CD4-positive, alpha-beta T cell (primary cell): Measurements from ENCODE around the gene CDC7. TPM values are rescaled to one million over a fixed set of nuclear protein-coding genes. Genes with fewer than 3 reads are reported as not detected.

ENCODE experiments used
- ATAC-seq: fragments of 200-7000 bp; cut with Tn5 transposase; one replicate; pipeline ENCODE4 v1.10.0; 2022; ENCODE audit warnings: mild to moderate bottlenecking; ENCODE audit not compliant: poor library complexity
- CTCF ChIA-PET: fragments of 350-600 bp; sonication (Branson Sonifier 250); formaldehyde crosslinking; loops from one replicate; lab custom pipeline; 2021; ENCODE audit warnings: antibody characterized with exemption, inconsistent platforms; lab: Charles Lee
- POLR2A ChIA-PET: fragments of 350-600 bp; sonication (Branson Sonifier 250); formaldehyde crosslinking; loops from one replicate; lab custom pipeline; 2021; ENCODE audit warnings: antibody characterized with exemption, inconsistent platforms; lab: Charles Lee
- DNase-seq, 14 experiments: peaks; one replicate each; pipeline ENCODE4 v3.0.0-alpha.2; 2013 to 2020; ENCODE audit warnings: mixed read lengths in 2 of 14
- H3K27ac ChIP-seq, 2 donors: one replicate each; pipeline versions ENCODE4 v1.5.1 to v1.7.0; 2013; ENCODE audit warnings: low read length in 2 of 2, low read depth in 1 of 2, mild to moderate bottlenecking in 1 of 2
- H3K27me3 ChIP-seq, 2 experiments: 1 replicate in 1 of 2; 2 replicates in 1 of 2; pipeline versions ENCODE4 v1.6.1 to v1.7.0; 2013; ENCODE audit warnings: low read length in 2 of 2, control low read depth in 1 of 2, mild to moderate bottlenecking in 1 of 2, moderate library complexity in 1 of 2; ENCODE audit not compliant: insufficient read depth in 2 of 2, control insufficient read depth in 1 of 2
- H3K36me3 ChIP-seq: one replicate; pipeline ENCODE4 v1.6.1; 2013; ENCODE audit warnings: low read length, control low read depth; ENCODE audit not compliant: insufficient read depth
- H3K4me1 ChIP-seq: one replicate; pipeline ENCODE4 v1.6.1; 2013; ENCODE audit warnings: low read length, control low read depth; ENCODE audit not compliant: insufficient read depth
- H3K4me3 ChIP-seq: one replicate; pipeline ENCODE4 v1.5.1; 2013; ENCODE audit warnings: mild to moderate bottlenecking, low read length, moderate library complexity
- H3K9me3 ChIP-seq, 2 experiments: 1 replicate in 1 of 2; 2 replicates in 1 of 2; pipeline versions ENCODE4 v1.6.1 to v1.7.0; 2013; ENCODE audit warnings: low read length in 2 of 2, mild to moderate bottlenecking in 2 of 2, control low read depth in 1 of 2, moderate library complexity in 1 of 2; ENCODE audit not compliant: control insufficient read depth in 1 of 2, insufficient read depth in 1 of 2
- H3K27ac Mint-ChIP-seq: one replicate; pipeline ENCODE4 v1.8.0; 2020; ENCODE audit warnings: mixed read lengths
- H3K27me3 Mint-ChIP-seq: one replicate; pipeline ENCODE4 v1.8.0; 2021; ENCODE audit warnings: mixed read lengths
- H3K36me3 Mint-ChIP-seq: one replicate; pipeline ENCODE4 v1.8.0; 2021; ENCODE audit warnings: low read depth, mixed read lengths
- H3K4me1 Mint-ChIP-seq: one replicate; pipeline ENCODE4 v1.8.0; 2021; ENCODE audit warnings: low read depth, mixed read lengths
- H3K4me3 Mint-ChIP-seq: one replicate; pipeline ENCODE4 v1.8.0; 2020; ENCODE audit warnings: mild to moderate bottlenecking, mixed read lengths
- H3K9me3 Mint-ChIP-seq: one replicate; pipeline ENCODE4 v1.8.0; 2020; ENCODE audit warnings: mixed read lengths
- CTCF ChIP-seq: fragments of 200-600 bp; IDR thresholded peaks from one replicate; pipeline ENCODE4 v1.8.0; 2022; ENCODE audit warnings: antibody characterized with exemption, mild to moderate bottlenecking
- intact Hi-C, 2 experiments: fragments of 100-400 bp; cut with DNase I in 1 of 2; cut with micrococcal nuclease in 1 of 2; formaldehyde crosslinking; loops; one replicate each; pipeline versions ENCODE4 v1.15.1 to v1.9.0; 2023 to 2025; cut with DNase I, micrococcal nuclease
- total RNA-seq, 174 experiments: library from RNA in 2 of 174; stranded (reverse) in 2 of 174; gene quantifications; one replicate each; pipeline ENCODE4 v1.2.3 and lab custom pipeline; 2021 to 2026

The CDC7 gene
- total RNA-seq, 2 experiments from 2014 or later, result 4.2 to 4.8 TPM

DNA sequence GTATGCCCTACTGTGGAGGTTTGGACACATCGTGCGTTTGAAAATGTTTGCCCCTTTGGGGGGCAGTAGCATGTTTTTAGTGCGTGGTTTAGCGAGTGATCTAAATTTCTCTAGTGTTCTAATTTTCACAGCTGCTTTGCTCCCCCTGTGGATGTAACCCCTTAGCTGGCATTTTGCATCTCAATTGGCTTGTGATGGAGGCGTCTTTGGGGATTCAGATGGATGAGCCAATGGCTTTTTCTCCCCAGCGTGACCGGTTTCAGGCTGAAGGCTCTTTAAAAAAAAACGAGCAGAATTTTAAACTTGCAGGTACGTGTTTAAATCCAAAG, 836 bp downstream of the CDC7 start:
- Histone ChIP-seq H3K4me3 (peak overlapping the region; percentile 74), H3K9me3 (no peaks in the 10 kb centered on the region), H3K27me3 (no peaks in the 10 kb centered on the region), H3K4me1 (peaks cover 13% of the 10 kb centered on the region), H3K27ac (peak overlapping the region in 1 of 2 donors; percentile 62), H3K36me3 (no peaks in the 10 kb centered on the region)
- no peak for TF ChIP-seq CTCF
- DNase-seq, result no peak
- H3K9me3 Mint-ChIP-seq, result no peaks in the 10 kb centered on the region
- H3K27ac Mint-ChIP-seq, result no peak overlapping the region
- H3K4me3 Mint-ChIP-seq, result no peak overlapping the region
- peaks cover 5% of the 10 kb centered on the region for H3K36me3 Mint-ChIP-seq
- ChIA-PET POLR2A (interaction anchor here (0.8 to 2.4 kb wide), 2 partner anchors 303 to 370 kb away, joined by 3 to 10 read pairs; no protein-coding TSS in a partner anchor), CTCF (interaction anchor here (0.8 to 2.4 kb wide), 4 partner anchors 11 to 984 kb away, joined by 3 to 8 read pairs (median 4); partner anchors contain the start of gene GFI1)
- no peak for ATAC-seq
- peaks cover 31% of the 10 kb centered on the region for H3K4me1 Mint-ChIP-seq
- intact Hi-C loops, result loop anchor here in 1 of 2 experiments (10.0 kb wide), 3 partner anchors 303 to 1123 kb away; partner anchors contain the start of gene BTBD8
- no peaks in the 10 kb centered on the region for H3K27me3 Mint-ChIP-seq

- intact Hi-C loops, result loop anchor here in 1 of 2 experiments (10.0 kb wide), 3 partner anchors 303 to 1123 kb away; partner anchors contain the start of gene BTBD8
- Histone ChIP-seq H3K36me3 (no peaks in the 10 kb centered on the region), H3K4me3 (peak overlapping the region; percentile 74), H3K9me3 (no peaks in the 10 kb centered on the region), H3K27me3 (no peaks in the 10 kb centered on the region), H3K27ac (no peak overlapping the region), H3K4me1 (peaks cover 13% of the 10 kb centered on the region)
- H3K4me3 Mint-ChIP-seq, result peak overlapping the region; percentile 74
- ATAC-seq, result no peak
- H3K27ac Mint-ChIP-seq, result peak overlapping the region; percentile 23
- POLR2A ChIA-PET, result interaction anchor here (0.8 to 2.4 kb wide), 2 partner anchors 302 to 370 kb away, joined by 3 to 10 read pairs; no protein-coding TSS in a partner anchor
- H3K27me3 Mint-ChIP-seq, result no peaks in the 10 kb centered on the region
- CTCF ChIA-PET, result interaction anchor here (0.8 to 2.4 kb wide), 4 partner anchors 10 to 984 kb away, joined by 3 to 8 read pairs (median 4); partner anchors contain the start of gene GFI1
- H3K9me3 Mint-ChIP-seq, result no peaks in the 10 kb centered on the region
- no peak for TF ChIP-seq CTCF
- peaks cover 31% of the 10 kb centered on the region for H3K4me1 Mint-ChIP-seq
- peaks cover 5% of the 10 kb centered on the region for H3K36me3 Mint-ChIP-seq
- no peak for DNase-seq
Measured at GRCh38 chr1:91501971-91502671, 1.5 kb downstream of the CDC7 start.

- POLR2A ChIA-PET, result no interaction called here
- no peak for TF ChIP-seq CTCF
- H3K9me3 Mint-ChIP-seq, result no peaks in the 10 kb centered on the region
- CTCF ChIA-PET, result interaction anchor here (1.0 kb wide), 1 partner anchor 381 kb away, joined by 3 read pairs; no protein-coding TSS in a partner anchor
- H3K4me3 Mint-ChIP-seq, result peak overlapping the region; percentile 74
- intact Hi-C loops, result loop anchor here in 1 of 2 experiments (10.0 kb wide), 3 partner anchors 302 to 1122 kb away; partner anchors contain the start of gene BTBD8
- H3K4me1 Mint-ChIP-seq, result peaks cover 31% of the 10 kb centered on the region
- DNase-seq, result peak in 2 of 14 experiments; percentile 5 to 7
- no peak overlapping the region for H3K27ac ChIP-seq
- H3K36me3 Mint-ChIP-seq, result peaks cover 5% of the 10 kb centered on the region
- H3K27ac Mint-ChIP-seq, result peak overlapping the region; percentile 23
- H3K27me3 Mint-ChIP-seq, result no peaks in the 10 kb centered on the region
- peaks cover 13% of the 10 kb centered on the region for H3K4me1 ChIP-seq
- H3K36me3 ChIP-seq, result no peaks in the 10 kb centered on the region
- H3K4me3 ChIP-seq, result no peak overlapping the region
- no peaks in the 10 kb centered on the region for H3K27me3 ChIP-seq
- H3K9me3 ChIP-seq, result no peaks in the 10 kb centered on the region
- ATAC-seq, result no peak
Measured at GRCh38 chr1:91502672-91503184, 2.1 kb downstream of the CDC7 start.
